ENCODE measurements around the gene ZBTB20.

ZBTB20 gene

DNA sequence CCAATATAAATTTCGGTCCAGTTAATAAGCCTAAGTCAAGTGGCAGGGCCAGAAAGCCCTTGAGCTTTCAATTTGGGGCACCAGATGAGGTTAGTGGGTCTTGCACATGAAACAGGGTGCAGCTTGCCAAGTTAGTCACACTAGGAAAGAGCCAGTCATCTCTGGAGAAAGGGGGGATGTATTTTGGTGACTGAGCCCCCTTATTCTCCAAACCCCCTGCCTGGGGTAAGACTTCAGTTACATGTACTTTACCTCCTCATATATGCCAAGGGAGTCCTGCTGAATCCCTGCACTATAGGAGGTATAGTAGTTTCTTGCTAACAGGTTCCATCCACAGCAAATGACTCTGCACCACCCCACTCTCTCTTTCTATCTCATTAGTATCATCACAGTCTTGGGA, 790.6 kb downstream of the ZBTB20 start:
- no peak for DNase-seq (ENCODE audit: low spot score)
- in situ Hi-C loops (cut with MboI; ENCODE audit: low pct_unique_long_range_greater_than_20kb, low sequenced_read_pairs, unreplicated experiment): no loop called here
- no peak for TF ChIP-seq CTCF (IDR thresholded peaks at IDR 0.05; ENCODE audit: extremely low read depth, insufficient read depth, missing control alignments)

DNA sequence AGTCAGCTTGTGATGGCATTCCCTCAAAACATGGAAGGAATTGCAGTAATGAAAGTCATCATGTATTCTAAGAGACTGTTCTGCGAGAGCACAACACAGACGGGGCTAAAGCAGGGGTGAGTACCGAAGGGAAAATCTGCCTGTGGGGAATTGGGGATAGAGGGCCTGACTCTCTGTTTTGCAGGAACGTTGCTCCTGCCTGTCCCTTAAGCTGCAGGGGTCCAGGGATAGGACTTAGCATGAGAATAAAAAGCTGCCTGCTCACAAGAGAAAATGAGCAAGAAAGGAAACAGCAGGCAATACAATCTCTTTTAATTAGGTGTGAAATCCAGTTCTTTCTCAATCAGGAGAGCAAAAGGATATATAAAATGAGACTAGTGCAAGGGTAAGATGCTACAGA, 791.0 kb downstream of the ZBTB20 start:
- no peak for DNase-seq (ENCODE audit: low spot score)
- no peak for TF ChIP-seq CTCF (IDR thresholded peaks at IDR 0.05; ENCODE audit: extremely low read depth, insufficient read depth, missing control alignments)
- in situ Hi-C loops (cut with MboI; ENCODE audit: low pct_unique_long_range_greater_than_20kb, low sequenced_read_pairs, unreplicated experiment): no loop called here

- in situ Hi-C loops (cut with MboI; ENCODE audit: low pct_unique_long_range_greater_than_20kb, low sequenced_read_pairs, unreplicated experiment): no loop called here
- TF ChIP-seq CTCF (IDR thresholded peaks at IDR 0.05; ENCODE audit: extremely low read depth, insufficient read depth, missing control alignments): no peak
- DNase-seq (ENCODE audit: low spot score): no peak
Observed at GRCh38 chr3:114355653-114356052, 791.4 kb downstream of the ZBTB20 start.

GRCh38 chr3:114351822-114352145, 795.3 kb downstream of the ZBTB20 start:
- DNase-seq (ENCODE audit: low spot score): no peak
- in situ Hi-C loops (cut with MboI; ENCODE audit: low pct_unique_long_range_greater_than_20kb, low sequenced_read_pairs, unreplicated experiment): no loop called here

GRCh38 chr3:114351123-114351821, 795.8 kb downstream of the ZBTB20 start:
- no peak for TF ChIP-seq CTCF (IDR thresholded peaks at IDR 0.05; ENCODE audit: extremely low read depth, insufficient read depth, missing control alignments)
- no peak for DNase-seq (ENCODE audit: low spot score)
- in situ Hi-C loops (cut with MboI; ENCODE audit: low pct_unique_long_range_greater_than_20kb, low sequenced_read_pairs, unreplicated experiment): no loop called here

More at GRCh38 chr3:114351822-114352145, 795.3 kb downstream of the ZBTB20 start:
- TF ChIP-seq CTCF (IDR thresholded peaks at IDR 0.05; ENCODE audit: extremely low read depth, insufficient read depth, missing control alignments): no peak

DNA sequence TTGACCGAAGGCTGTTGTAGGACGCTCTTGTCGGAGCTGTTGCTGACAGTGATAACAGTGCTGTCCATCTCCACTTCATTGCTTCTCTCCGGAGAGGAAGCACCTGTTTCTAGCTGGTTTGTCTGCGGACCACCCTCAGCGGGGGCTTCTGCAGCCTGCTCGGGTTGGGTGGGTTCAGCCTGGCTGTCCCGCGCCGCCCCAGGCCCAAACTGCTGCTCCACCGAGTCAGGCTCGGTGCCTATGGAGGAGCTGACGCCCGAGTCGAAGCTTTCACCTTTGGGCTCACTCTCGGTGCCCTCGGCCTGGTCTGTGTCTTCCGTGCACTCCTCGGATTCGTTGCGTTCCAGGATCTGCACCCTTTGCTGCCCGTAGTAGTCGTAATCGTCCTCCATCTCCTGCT, 796.4 kb downstream of the ZBTB20 start:
- no peak for DNase-seq (ENCODE audit: low spot score)
- TF ChIP-seq CTCF (IDR thresholded peaks at IDR 0.05; ENCODE audit: extremely low read depth, insufficient read depth, missing control alignments): no peak
- in situ Hi-C loops (cut with MboI; ENCODE audit: low pct_unique_long_range_greater_than_20kb, low sequenced_read_pairs, unreplicated experiment): no loop called here
